Astrocyte (in vitro differentiated cells and primary cell): ENCODE data around the gene KHDC1. TPM values are rescaled to one million over a fixed set of nuclear protein-coding genes. Genes with fewer than 3 reads are reported as not detected.
A peak's percentile ranks its signal among the peaks of the same experiment; 100 is the strongest.
"Not testable (repeated sequence)": the region's sequence is repeated elsewhere in the genome, so short reads cannot be mapped to it uniquely, and the experiment has no call there.

Experiments used
- DNase-seq: peaks from one replicate; pipeline ENCODE4 v3.0.0-alpha.2; 2010; ENCODE audit warnings: low read depth
- FAIRE-seq: peaks from 2 replicates; lab custom pipeline; 2011; peaks lifted over from hg19 to GRCh38; lab: Jason Lieb, UNC
- H2AFZ ChIP-seq: 2 replicates; pipeline ENCODE4 v1.6.0; 2012; ENCODE audit warnings: low read depth, low read length, inconsistent platforms
- H3K27ac ChIP-seq: 2 replicates; pipeline ENCODE4 v1.5.1; 2011; ENCODE audit warnings: low read depth, low read length, inconsistent platforms
- H3K27me3 ChIP-seq: 2 replicates; pipeline ENCODE4 v1.6.0; 2011; ENCODE audit warnings: low read length, inconsistent platforms; ENCODE audit not compliant: insufficient read depth
- H3K36me3 ChIP-seq: 2 replicates; pipeline ENCODE4 v1.5.1; 2011; ENCODE audit warnings: low read length, inconsistent platforms; ENCODE audit not compliant: insufficient read depth
- H3K4me1 ChIP-seq: 2 replicates; pipeline ENCODE4 v1.5.1; 2011; ENCODE audit warnings: low read length, inconsistent platforms; ENCODE audit not compliant: insufficient read depth
- H3K4me2 ChIP-seq: 2 replicates; pipeline ENCODE4 v1.6.0; 2012; ENCODE audit warnings: low read length, inconsistent platforms
- H3K4me3 ChIP-seq: 2 replicates; pipeline ENCODE4 v1.5.1; 2011; ENCODE audit warnings: low read depth, mild to moderate bottlenecking, low read length, inconsistent platforms; ENCODE audit not compliant: insufficient read depth
- H3K79me2 ChIP-seq: 2 replicates; pipeline ENCODE4 v1.6.0; 2012; ENCODE audit warnings: mild to moderate bottlenecking, low read length, inconsistent platforms; ENCODE audit not compliant: insufficient read depth
- H3K9ac ChIP-seq: 2 replicates; pipeline ENCODE4 v1.6.0; 2012; ENCODE audit warnings: mild to moderate bottlenecking, low read length, inconsistent platforms
- H3K9me3 ChIP-seq: 2 replicates; pipeline ENCODE4 v1.5.1; 2012; ENCODE audit warnings: low read depth, mild to moderate bottlenecking, low read length, inconsistent platforms; ENCODE audit not compliant: insufficient read depth
- H4K20me1 ChIP-seq: 2 replicates; pipeline ENCODE4 v1.6.0; 2012; ENCODE audit warnings: low read length, inconsistent platforms; ENCODE audit not compliant: insufficient read depth
- H3K27ac Mint-ChIP-seq: one replicate; pipeline ENCODE4 v1.8.0; 2021; ENCODE audit warnings: mild to moderate bottlenecking, mixed read lengths; ENCODE audit not compliant: unreplicated experiment
- H3K27me3 Mint-ChIP-seq: one replicate; pipeline ENCODE4 v1.8.0; 2021; ENCODE audit warnings: low read depth, mixed read lengths; ENCODE audit not compliant: unreplicated experiment
- H3K36me3 Mint-ChIP-seq: one replicate; pipeline ENCODE4 v1.8.0; 2021; ENCODE audit warnings: low read depth, mixed read lengths; ENCODE audit not compliant: unreplicated experiment
- H3K4me1 Mint-ChIP-seq: one replicate; pipeline ENCODE4 v1.8.0; 2021; ENCODE audit warnings: low read depth, mixed read lengths; ENCODE audit not compliant: unreplicated experiment
- H3K4me3 Mint-ChIP-seq: one replicate; pipeline ENCODE4 v1.8.0; 2021; ENCODE audit warnings: mild to moderate bottlenecking, moderate library complexity, mixed read lengths; ENCODE audit not compliant: unreplicated experiment
- H3K9me3 Mint-ChIP-seq: one replicate; pipeline ENCODE4 v1.8.0; 2021; ENCODE audit warnings: mild to moderate bottlenecking, mixed read lengths; ENCODE audit not compliant: unreplicated experiment
- EZH2 ChIP-seq: IDR thresholded peaks from 2 replicates; pipeline ENCODE4 v1.6.1; 2012; ENCODE audit warnings: mild to moderate bottlenecking, low read length, inconsistent platforms; ENCODE audit not compliant: insufficient read depth
- total RNA-seq: library from RNA; stranded (reverse); gene quantifications from 2 replicates; pipeline ENCODE4 v1.2.1, GENCODE V29; 2021
- TF ChIP-seq, protein P1 (sequence below): IDR thresholded peaks from 2 replicates; pipeline ENCODE4 v1.5.1; 2011; ENCODE audit warnings: low read depth, mild to moderate bottlenecking, inconsistent platforms, low read length, moderate library complexity; ENCODE audit not compliant: insufficient read depth

The KHDC1 gene
- total RNA-seq, 1 donor from 2014 or later = 2.9 TPM

DNA sequence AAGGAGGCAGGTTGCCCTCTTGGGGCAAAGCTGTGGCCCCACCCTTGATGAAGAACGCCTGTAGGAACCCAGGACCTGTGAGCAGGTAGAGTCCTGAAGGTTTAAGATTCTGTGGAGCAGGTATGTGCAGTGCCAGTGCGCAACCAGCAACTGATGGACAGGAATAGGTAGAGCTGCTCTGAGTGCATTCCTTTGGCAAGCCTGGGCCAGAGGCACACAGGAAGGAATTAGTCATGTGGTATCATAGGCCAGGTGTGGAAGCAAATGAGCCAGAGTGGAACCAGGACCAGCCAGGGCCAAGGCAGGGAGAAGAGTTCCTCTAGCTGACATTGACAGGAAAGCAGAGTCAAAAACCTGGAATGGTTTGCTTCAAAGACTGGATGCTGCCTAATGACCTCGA is 1.4 kb upstream of the KHDC1 start:
- peaks cover 4% of the 10 kb centered on the region for H3K36me3 Mint-ChIP-seq
- no peaks in the 10 kb centered on the region for H3K27me3 Mint-ChIP-seq
- no peak for TF ChIP-seq EZH2
- TF ChIP-seq, protein P1, sequence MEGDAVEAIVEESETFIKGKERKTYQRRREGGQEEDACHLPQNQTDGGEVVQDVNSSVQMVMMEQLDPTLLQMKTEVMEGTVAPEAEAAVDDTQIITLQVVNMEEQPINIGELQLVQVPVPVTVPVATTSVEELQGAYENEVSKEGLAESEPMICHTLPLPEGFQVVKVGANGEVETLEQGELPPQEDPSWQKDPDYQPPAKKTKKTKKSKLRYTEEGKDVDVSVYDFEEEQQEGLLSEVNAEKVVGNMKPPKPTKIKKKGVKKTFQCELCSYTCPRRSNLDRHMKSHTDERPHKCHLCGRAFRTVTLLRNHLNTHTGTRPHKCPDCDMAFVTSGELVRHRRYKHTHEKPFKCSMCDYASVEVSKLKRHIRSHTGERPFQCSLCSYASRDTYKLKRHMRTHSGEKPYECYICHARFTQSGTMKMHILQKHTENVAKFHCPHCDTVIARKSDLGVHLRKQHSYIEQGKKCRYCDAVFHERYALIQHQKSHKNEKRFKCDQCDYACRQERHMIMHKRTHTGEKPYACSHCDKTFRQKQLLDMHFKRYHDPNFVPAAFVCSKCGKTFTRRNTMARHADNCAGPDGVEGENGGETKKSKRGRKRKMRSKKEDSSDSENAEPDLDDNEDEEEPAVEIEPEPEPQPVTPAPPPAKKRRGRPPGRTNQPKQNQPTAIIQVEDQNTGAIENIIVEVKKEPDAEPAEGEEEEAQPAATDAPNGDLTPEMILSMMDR = no peak
- H3K27ac ChIP-seq = no peak overlapping the region
- H3K79me2 ChIP-seq = peaks cover 9% of the 10 kb centered on the region
- H3K27me3 ChIP-seq = no peaks in the 10 kb centered on the region
- peak overlapping the region; percentile 81 for H3K4me3 Mint-ChIP-seq
- no peaks in the 10 kb centered on the region for H3K9me3 Mint-ChIP-seq
- H3K36me3 ChIP-seq = no peaks in the 10 kb centered on the region
- FAIRE-seq = no peak
- no peak overlapping the region for H2AFZ ChIP-seq
- no peak overlapping the region for H3K4me3 ChIP-seq
- H4K20me1 ChIP-seq = no peaks in the 10 kb centered on the region
- no peak for DNase-seq
- H3K9ac ChIP-seq = no peak overlapping the region
- H3K4me1 Mint-ChIP-seq = no peaks in the 10 kb centered on the region
- H3K4me2 ChIP-seq = no peak overlapping the region
- H3K27ac Mint-ChIP-seq = no peak overlapping the region
- H3K4me1 ChIP-seq = peaks cover 6% of the 10 kb centered on the region
- no peaks in the 10 kb centered on the region for H3K9me3 ChIP-seq

DNA sequence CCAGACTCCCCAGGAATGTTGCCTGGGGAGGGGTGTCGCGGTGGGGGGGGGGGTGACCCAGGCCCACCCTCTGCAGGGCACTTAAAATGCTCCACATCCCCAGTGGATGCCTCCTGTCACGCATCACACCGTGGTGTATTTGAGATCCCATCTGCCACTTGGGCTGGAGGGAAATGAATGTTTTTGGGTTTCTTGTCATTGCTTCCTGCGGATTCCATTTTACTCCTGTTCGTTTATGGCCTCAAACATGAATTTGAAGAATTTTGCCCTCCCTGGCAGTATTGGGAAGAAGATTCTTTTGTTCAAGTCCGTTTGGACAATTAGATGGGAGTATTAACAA is 544 bp upstream of the KHDC1 start:
- Mint-ChIP-seq H3K36me3 (peaks cover 4% of the 10 kb centered on the region), H3K27me3 (no peaks in the 10 kb centered on the region), H3K27ac (no peak overlapping the region), H3K4me3 (peak overlapping the region; percentile 81), H3K9me3 (no peaks in the 10 kb centered on the region), H3K4me1 (no peaks in the 10 kb centered on the region)
- Histone ChIP-seq H3K9me3 (no peaks in the 10 kb centered on the region), H3K36me3 (no peaks in the 10 kb centered on the region), H4K20me1 (no peaks in the 10 kb centered on the region), H3K4me2 (peak overlapping the region; percentile 96), H3K79me2 (peaks cover 9% of the 10 kb centered on the region), H3K4me3 (peak overlapping the region; percentile 73), H2AFZ (peak overlapping the region; percentile 95), H3K27ac (no peak overlapping the region), H3K27me3 (no peaks in the 10 kb centered on the region), H3K9ac (peak overlapping the region; percentile 79), H3K4me1 (peaks cover 6% of the 10 kb centered on the region)
- TF ChIP-seq EZH2 = no peak
- TF ChIP-seq, protein P1 = no peak
- no peak for FAIRE-seq
- DNase-seq = no peak

DNA sequence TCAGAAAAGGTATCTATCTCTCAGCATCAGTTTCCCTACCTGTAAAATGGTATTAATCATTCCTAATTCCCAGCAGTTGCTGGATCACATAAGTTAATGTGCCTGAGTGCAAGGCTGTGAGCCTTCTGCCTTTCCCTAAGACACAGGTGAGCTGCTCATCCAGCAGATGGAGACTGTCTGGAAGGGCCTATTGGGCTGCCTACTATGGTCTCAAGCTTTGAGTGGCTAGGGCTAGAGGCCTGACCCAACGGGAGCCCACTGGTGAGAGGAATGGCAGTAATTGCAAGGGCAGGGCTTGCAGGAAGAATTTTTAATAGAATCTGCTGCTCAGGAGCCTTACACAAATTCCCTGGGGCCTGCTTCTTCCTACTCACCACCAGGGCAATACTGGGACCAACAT is 4.3 kb downstream of the KHDC1 start:
- TF ChIP-seq, protein P1 = no peak
- TF ChIP-seq EZH2 = no peak
- no peak overlapping the region for H3K4me2 ChIP-seq
- Mint-ChIP-seq H3K4me1 (no peaks in the 10 kb centered on the region), H3K27me3 (no peaks in the 10 kb centered on the region), H3K27ac (no peak overlapping the region), H3K36me3 (no peaks in the 10 kb centered on the region), H3K4me3 (no peak overlapping the region), H3K9me3 (no peaks in the 10 kb centered on the region)
- no peaks in the 10 kb centered on the region for H3K9me3 ChIP-seq
- peaks cover 5% of the 10 kb centered on the region for H3K4me1 ChIP-seq
- peaks cover 4% of the 10 kb centered on the region for H3K79me2 ChIP-seq
- no peak overlapping the region for H3K9ac ChIP-seq
- no peak for FAIRE-seq
- no peak overlapping the region for H3K27ac ChIP-seq
- no peaks in the 10 kb centered on the region for H4K20me1 ChIP-seq
- H3K4me3 ChIP-seq = no peak overlapping the region
- no peak for DNase-seq
- H3K27me3 ChIP-seq = no peaks in the 10 kb centered on the region
- H2AFZ ChIP-seq = no peak overlapping the region
- H3K36me3 ChIP-seq = no peaks in the 10 kb centered on the region

DNA sequence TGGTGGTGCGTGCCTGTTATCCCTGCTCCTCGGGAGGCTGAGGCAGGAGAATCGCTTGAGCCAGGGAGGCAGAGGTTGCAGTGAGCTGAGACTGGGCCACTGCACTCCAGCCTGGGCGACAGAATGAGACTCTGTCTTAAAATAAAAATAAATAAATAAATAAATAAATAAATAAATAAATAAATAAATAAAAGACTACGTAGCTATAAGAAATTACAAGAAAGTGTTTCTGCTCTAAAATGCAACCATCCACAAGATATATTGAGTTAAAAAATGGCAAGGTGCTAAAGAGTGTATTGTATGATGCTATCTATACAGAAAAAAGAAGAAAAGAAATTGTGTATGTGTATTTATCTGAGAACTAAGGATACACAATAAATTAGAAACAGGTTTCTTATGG is 8.7 kb downstream of the KHDC1 start:
- H3K9me3 ChIP-seq, DNase-seq, H3K4me1 ChIP-seq, H3K4me3 ChIP-seq, H3K79me2 ChIP-seq, FAIRE-seq, H3K9ac ChIP-seq, H3K4me3 Mint-ChIP-seq, H3K9me3 Mint-ChIP-seq, H3K36me3 Mint-ChIP-seq, H3K4me2 ChIP-seq, H3K27me3 Mint-ChIP-seq, H3K4me1 Mint-ChIP-seq, H3K27ac ChIP-seq, H3K36me3 ChIP-seq, H4K20me1 ChIP-seq, H3K27ac Mint-ChIP-seq, H3K27me3 ChIP-seq, H2AFZ ChIP-seq: not testable (repeated sequence)
